HFF-Myc (cell line): ENCODE results near the gene BMPR1B.

Experiments
- DNase-seq: peaks from one replicate; pipeline ENCODE4 v3.0.0-alpha.2; 2011; ENCODE audit warnings: low read depth; ENCODE audit errors: extremely low read depth
- H3K4me3 ChIP-seq: replicated peaks from 2 replicates; pipeline ENCODE4 v1.5.1; 2011; ENCODE audit warnings: low read depth, mild to moderate bottlenecking, control low read depth, low read length
- TF ChIP-seq, protein P1 (sequence below): IDR thresholded peaks from 2 replicates; pipeline ENCODE4 v1.5.1; 2012; ENCODE audit warnings: mild to moderate bottlenecking, low read depth, low read length, control low read depth; ENCODE audit errors: missing control alignments

BMPR1B gene

GRCh38 chr4:94871644-94872305, 114.0 kb downstream of the BMPR1B start:
- H3K4me3 ChIP-seq: no peak overlapping the region
- TF ChIP-seq, protein P1, sequence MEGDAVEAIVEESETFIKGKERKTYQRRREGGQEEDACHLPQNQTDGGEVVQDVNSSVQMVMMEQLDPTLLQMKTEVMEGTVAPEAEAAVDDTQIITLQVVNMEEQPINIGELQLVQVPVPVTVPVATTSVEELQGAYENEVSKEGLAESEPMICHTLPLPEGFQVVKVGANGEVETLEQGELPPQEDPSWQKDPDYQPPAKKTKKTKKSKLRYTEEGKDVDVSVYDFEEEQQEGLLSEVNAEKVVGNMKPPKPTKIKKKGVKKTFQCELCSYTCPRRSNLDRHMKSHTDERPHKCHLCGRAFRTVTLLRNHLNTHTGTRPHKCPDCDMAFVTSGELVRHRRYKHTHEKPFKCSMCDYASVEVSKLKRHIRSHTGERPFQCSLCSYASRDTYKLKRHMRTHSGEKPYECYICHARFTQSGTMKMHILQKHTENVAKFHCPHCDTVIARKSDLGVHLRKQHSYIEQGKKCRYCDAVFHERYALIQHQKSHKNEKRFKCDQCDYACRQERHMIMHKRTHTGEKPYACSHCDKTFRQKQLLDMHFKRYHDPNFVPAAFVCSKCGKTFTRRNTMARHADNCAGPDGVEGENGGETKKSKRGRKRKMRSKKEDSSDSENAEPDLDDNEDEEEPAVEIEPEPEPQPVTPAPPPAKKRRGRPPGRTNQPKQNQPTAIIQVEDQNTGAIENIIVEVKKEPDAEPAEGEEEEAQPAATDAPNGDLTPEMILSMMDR: no peak
- DNase-seq: no peak

DNA sequence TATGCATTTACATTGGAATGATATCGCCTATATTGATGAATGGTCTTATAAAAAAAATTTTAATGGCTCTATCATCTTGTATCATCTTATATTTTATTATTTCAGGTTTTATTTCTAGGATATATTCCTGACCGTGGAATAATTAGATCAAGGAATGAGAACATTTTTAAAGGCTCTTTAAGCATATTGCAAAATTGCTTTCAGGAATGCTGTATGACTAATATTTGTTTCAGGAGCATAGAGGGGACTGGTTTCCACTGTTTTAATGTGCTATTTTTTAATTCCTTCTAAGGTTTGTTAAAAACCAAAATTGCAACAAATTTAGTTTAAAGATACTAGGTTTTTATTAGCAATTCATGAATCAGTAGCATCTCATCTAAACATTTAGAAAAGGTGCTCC, 120.2 kb downstream of the BMPR1B start:
- TF ChIP-seq, protein P1: no peak
- H3K4me3 ChIP-seq: no peak overlapping the region
- no peak for DNase-seq

- H3K4me3 ChIP-seq: no peak overlapping the region
- TF ChIP-seq, protein P1: no peak
- DNase-seq: no peak
Measured at GRCh38 chr4:94880956-94881355, 123.2 kb downstream of the BMPR1B start.

- TF ChIP-seq, protein P1: no peak
- DNase-seq: no peak
- H3K4me3 ChIP-seq: no peak overlapping the region
Measured at GRCh38 chr4:94882756-94883155, 125.0 kb downstream of the BMPR1B start.

DNA sequence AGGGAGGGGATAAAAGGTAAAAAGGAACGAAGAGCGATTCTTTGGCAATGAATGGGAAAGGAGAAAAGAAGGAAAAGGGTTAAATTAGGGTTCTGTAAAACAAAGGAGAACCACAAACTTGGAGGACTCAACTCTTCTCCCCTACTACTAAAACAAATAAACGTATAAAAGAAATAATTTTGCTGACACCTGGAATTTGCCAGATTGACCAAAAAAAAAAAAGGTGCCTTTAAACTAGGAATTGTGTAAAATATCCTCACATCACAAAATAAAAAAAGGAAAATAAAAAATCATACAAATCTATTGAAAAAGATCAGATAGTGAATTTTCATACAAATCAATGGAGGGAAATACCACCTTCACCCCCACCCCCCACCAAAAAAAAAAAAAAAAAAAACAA, 129.3 kb downstream of the BMPR1B start:
- no peak overlapping the region for H3K4me3 ChIP-seq
- no peak for DNase-seq
- TF ChIP-seq, protein P1: no peak

DNA sequence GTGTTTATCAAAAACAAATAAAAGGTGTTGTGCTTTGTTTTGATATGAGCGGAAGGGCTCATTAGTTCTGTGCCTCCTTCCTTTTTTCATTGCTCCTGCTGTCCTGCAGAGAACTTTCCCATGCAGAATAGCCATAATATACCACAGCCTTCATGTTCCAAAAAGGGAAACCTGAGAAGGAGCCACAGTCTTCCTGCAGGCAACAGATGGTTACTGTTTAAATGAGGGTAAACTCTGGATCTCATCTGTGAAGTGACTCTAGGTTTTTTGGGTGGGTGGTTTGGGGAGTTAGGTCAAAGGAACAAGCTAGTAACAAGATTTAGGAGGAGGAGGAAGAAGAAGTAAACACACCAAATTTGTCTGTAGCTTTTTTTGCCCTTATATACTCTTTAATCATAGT, 131.8 kb downstream of the BMPR1B start:
- DNase-seq: no peak
- no peak overlapping the region for H3K4me3 ChIP-seq
- TF ChIP-seq, protein P1: no peak

- no peak overlapping the region for H3K4me3 ChIP-seq
- TF ChIP-seq, protein P1: no peak
- DNase-seq: no peak
Measured at GRCh38 chr4:94889946-94890345, 132.2 kb downstream of the BMPR1B start.
